Measurements from ENCODE around the gene ABCC8.

- TF ChIP-seq CTCF (IDR thresholded peaks at IDR 0.05) (no peak), POLR2A (IDR thresholded peaks at IDR 0.05) (no peak)
These were observed 133.4 kb downstream of the ABCC8 start for GRCh38 chr11:17343257-17343656.
